Osteocyte (in vitro differentiated cells): ENCODE data around the gene GNG4. TPM values are rescaled to one million over a fixed set of nuclear protein-coding genes. Genes with fewer than 3 reads are reported as not detected.

Experiments used
- DNase-seq: peaks from one replicate; pipeline ENCODE4 v3.0.0; 2021; ENCODE audit warnings: mixed read lengths; ENCODE audit not compliant: unreplicated experiment; ENCODE audit errors: extremely low spot score
- H3K27ac Mint-ChIP-seq: one replicate; pipeline ENCODE4 v1.8.0; 2021; ENCODE audit warnings: mild to moderate bottlenecking, mixed read lengths; ENCODE audit not compliant: unreplicated experiment
- H3K27me3 Mint-ChIP-seq: one replicate; pipeline ENCODE4 v1.8.0; 2021; ENCODE audit warnings: mixed read lengths; ENCODE audit not compliant: unreplicated experiment
- H3K36me3 Mint-ChIP-seq: one replicate; pipeline ENCODE4 v1.8.0; 2021; ENCODE audit warnings: mixed read lengths; ENCODE audit not compliant: unreplicated experiment
- H3K4me1 Mint-ChIP-seq: one replicate; pipeline ENCODE4 v1.8.0; 2021; ENCODE audit warnings: mixed read lengths; ENCODE audit not compliant: unreplicated experiment
- H3K4me3 Mint-ChIP-seq: one replicate; pipeline ENCODE4 v1.8.0; 2021; ENCODE audit warnings: mild to moderate bottlenecking, moderate library complexity, mixed read lengths; ENCODE audit not compliant: unreplicated experiment
- H3K9me3 Mint-ChIP-seq: one replicate; pipeline ENCODE4 v1.8.0; 2021; ENCODE audit warnings: mixed read lengths; ENCODE audit not compliant: unreplicated experiment
- CTCF ChIP-seq: fragments of 200-600 bp; sonication (generic); IDR thresholded peaks from 2 replicates; pipeline ENCODE4 v1.5.0; 2021; ENCODE audit warnings: antibody characterized with exemption, mild to moderate bottlenecking, moderate library complexity
- total RNA-seq: library from RNA; stranded (reverse); gene quantifications from 2 replicates; pipeline ENCODE4 v1.2.1, GENCODE V29; 2021

Gene GNG4
- total RNA-seq, 1 donor from 2014 or later, result 0.83 TPM

GRCh38 chr1:235644693-235645305 is 4.8 kb downstream of the GNG4 start:
- peak; percentile 78 for DNase-seq
- no peak overlapping the region for H3K4me3 Mint-ChIP-seq
- no peak overlapping the region for H3K27ac Mint-ChIP-seq
- no peaks in the 10 kb centered on the region for H3K9me3 Mint-ChIP-seq
- H3K36me3 Mint-ChIP-seq, result peaks cover 2% of the 10 kb centered on the region
- TF ChIP-seq CTCF, result no peak
- peaks cover 28% of the 10 kb centered on the region for H3K27me3 Mint-ChIP-seq
- peaks cover 22% of the 10 kb centered on the region for H3K4me1 Mint-ChIP-seq

GRCh38 chr1:235643837-235644692 is 5.5 kb downstream of the GNG4 start:
- no peak overlapping the region for H3K27ac Mint-ChIP-seq
- peaks cover 21% of the 10 kb centered on the region for H3K4me1 Mint-ChIP-seq
- peaks cover 28% of the 10 kb centered on the region for H3K27me3 Mint-ChIP-seq
- peak; percentile 74 for DNase-seq
- TF ChIP-seq CTCF, result no peak
- H3K4me3 Mint-ChIP-seq, result no peak overlapping the region
- H3K36me3 Mint-ChIP-seq, result peaks cover 2% of the 10 kb centered on the region
- no peaks in the 10 kb centered on the region for H3K9me3 Mint-ChIP-seq

GRCh38 chr1:235642943-235643371 is 6.6 kb downstream of the GNG4 start:
- no peak for TF ChIP-seq CTCF
- Mint-ChIP-seq H3K27ac (no peak overlapping the region), H3K27me3 (peaks cover 18% of the 10 kb centered on the region), H3K4me1 (peaks cover 11% of the 10 kb centered on the region), H3K36me3 (peaks cover 2% of the 10 kb centered on the region), H3K9me3 (no peaks in the 10 kb centered on the region), H3K4me3 (no peak overlapping the region)
- peak; percentile 82 for DNase-seq

- no peaks in the 10 kb centered on the region for H3K9me3 Mint-ChIP-seq
- H3K36me3 Mint-ChIP-seq, result peaks cover 2% of the 10 kb centered on the region
- peaks cover 11% of the 10 kb centered on the region for H3K4me1 Mint-ChIP-seq
- no peak for TF ChIP-seq CTCF
- H3K27ac Mint-ChIP-seq, result no peak overlapping the region
- DNase-seq, result peak; percentile 81
- no peak overlapping the region for H3K4me3 Mint-ChIP-seq
- H3K27me3 Mint-ChIP-seq, result peaks cover 14% of the 10 kb centered on the region
Observed at GRCh38 chr1:235642011-235642942, 7.3 kb downstream of the GNG4 start.
